ENCODE results near the gene CDKAL1.

The CDKAL1 gene

GRCh38 chr6:21133901-21134300 lies 599.6 kb downstream of the CDKAL1 start:
- Histone ChIP-seq H3K27me3 (no peaks in the 10 kb centered on the region), H3K9me3 (no peaks in the 10 kb centered on the region), H3K36me3 (no peaks in the 10 kb centered on the region), H3K4me1 (peaks cover 40% of the 10 kb centered on the region), H3K4me3 (ENCODE audit: low read depth, low read length) (no peak overlapping the region)
- DNase-seq = no peak
- TF ChIP-seq CTCF (IDR thresholded peaks at IDR 0.05; ENCODE audit: low read depth, low read length) = no peak

- H3K4me3 ChIP-seq (ENCODE audit: low read depth, low read length) = no peak overlapping the region
- no peak for TF ChIP-seq CTCF (IDR thresholded peaks at IDR 0.05; ENCODE audit: low read depth, low read length)
- no peak for DNase-seq
- H3K4me1 ChIP-seq = peaks cover 44% of the 10 kb centered on the region
- H3K27me3 ChIP-seq = no peaks in the 10 kb centered on the region
- no peaks in the 10 kb centered on the region for H3K36me3 ChIP-seq
- no peaks in the 10 kb centered on the region for H3K9me3 ChIP-seq
Measured at GRCh38 chr6:21134356-21134755, 600.1 kb downstream of the CDKAL1 start.

GRCh38 chr6:21135484-21136013 lies 601.3 kb downstream of the CDKAL1 start:
- H3K4me3 ChIP-seq (ENCODE audit: low read depth, low read length) = peak overlapping the region; percentile 2
- H3K4me1 ChIP-seq = peaks cover 44% of the 10 kb centered on the region
- TF ChIP-seq CTCF (IDR thresholded peaks at IDR 0.05; ENCODE audit: low read depth, low read length) = no peak
- DNase-seq = peak; percentile 60
- H3K9me3 ChIP-seq = no peaks in the 10 kb centered on the region
- H3K36me3 ChIP-seq = no peaks in the 10 kb centered on the region
- H3K27me3 ChIP-seq = no peaks in the 10 kb centered on the region

- Histone ChIP-seq H3K36me3 (no peaks in the 10 kb centered on the region), H3K4me3 (ENCODE audit: low read depth, low read length) (no peak overlapping the region), H3K9me3 (no peaks in the 10 kb centered on the region), H3K27me3 (no peaks in the 10 kb centered on the region), H3K4me1 (peaks cover 49% of the 10 kb centered on the region)
- DNase-seq = no peak
- no peak for TF ChIP-seq CTCF (IDR thresholded peaks at IDR 0.05; ENCODE audit: low read depth, low read length)
Measured at GRCh38 chr6:21137700-21138335, 603.6 kb downstream of the CDKAL1 start.

- H3K4me3 ChIP-seq (ENCODE audit: low read depth, low read length) = no peak overlapping the region
- no peak for TF ChIP-seq CTCF (IDR thresholded peaks at IDR 0.05; ENCODE audit: low read depth, low read length)
- no peaks in the 10 kb centered on the region for H3K27me3 ChIP-seq
- no peaks in the 10 kb centered on the region for H3K36me3 ChIP-seq
- H3K4me1 ChIP-seq = peaks cover 46% of the 10 kb centered on the region
- H3K9me3 ChIP-seq = no peaks in the 10 kb centered on the region
- DNase-seq = no peak
Measured at GRCh38 chr6:21138336-21139069, 604.2 kb downstream of the CDKAL1 start.

GRCh38 chr6:21140966-21141365 lies 606.7 kb downstream of the CDKAL1 start:
- Histone ChIP-seq H3K4me3 (ENCODE audit: low read depth, low read length) (no peak overlapping the region), H3K4me1 (peaks cover 24% of the 10 kb centered on the region), H3K9me3 (no peaks in the 10 kb centered on the region), H3K36me3 (no peaks in the 10 kb centered on the region), H3K27me3 (no peaks in the 10 kb centered on the region)
- no peak for DNase-seq
- no peak for TF ChIP-seq CTCF (IDR thresholded peaks at IDR 0.05; ENCODE audit: low read depth, low read length)

All from BE2C (cell line).